LNCaP clone FGC (cell line): ENCODE results near the gene TAB3.

Experiments used
- DNase-seq: peaks from one replicate; pipeline ENCODE4 v3.0.0-alpha.2; 2011; ENCODE audit warnings: low read depth
- H3K4me3 ChIP-seq: 2 replicates; pipeline ENCODE4 v1.5.1; 2011; ENCODE audit warnings: mild to moderate bottlenecking, low read depth, low read length, control low read depth
- CTCF ChIP-seq: IDR thresholded peaks from 2 replicates; pipeline ENCODE4 v1.5.1; 2012; ENCODE audit warnings: mild to moderate bottlenecking; ENCODE audit not compliant: control insufficient read depth, insufficient read depth; ENCODE audit errors: extremely low read depth

Gene TAB3

GRCh38 chrX:30794497-30794896, 94.6 kb downstream of the TAB3 start:
- no peak overlapping the region for H3K4me3 ChIP-seq
- TF ChIP-seq CTCF, result no peak
- no peak for DNase-seq

GRCh38 chrX:30793767-30794103, 95.3 kb downstream of the TAB3 start:
- no peak for DNase-seq
- no peak for TF ChIP-seq CTCF
- H3K4me3 ChIP-seq, result no peak overlapping the region

- no peak for TF ChIP-seq CTCF
- H3K4me3 ChIP-seq, result no peak overlapping the region
- no peak for DNase-seq
Observed at GRCh38 chrX:30793075-30793766, 95.8 kb downstream of the TAB3 start.

- DNase-seq, result no peak
- no peak for TF ChIP-seq CTCF
- no peak overlapping the region for H3K4me3 ChIP-seq
Observed at GRCh38 chrX:30791296-30792278, 97.5 kb downstream of the TAB3 start.

- no peak for DNase-seq
- H3K4me3 ChIP-seq, result no peak overlapping the region
- TF ChIP-seq CTCF, result no peak
Observed at GRCh38 chrX:30787012-30787411, 102.0 kb downstream of the TAB3 start.

GRCh38 chrX:30786374-30786773, 102.7 kb downstream of the TAB3 start:
- DNase-seq, result no peak
- H3K4me3 ChIP-seq, result no peak overlapping the region
- TF ChIP-seq CTCF, result no peak
